HepG2 (cell line): ENCODE results near the gene WDR83. TPM values are rescaled to one million over a fixed set of nuclear protein-coding genes. Genes with fewer than 3 reads are reported as not detected.

Experiments
- AGO1 ChIP-seq: fragments of 200-400 bp; formaldehyde crosslinking; IDR thresholded peaks from 2 replicates; pipeline ENCODE4 v1.6.1; 2017; ENCODE audit warnings: mild to moderate bottlenecking, low read depth, low read length, moderate library complexity; ENCODE audit not compliant: poor library complexity, severe bottlenecking
- CENPBD1 ChIP-seq: sonication (generic); formaldehyde crosslinking; IDR thresholded peaks from 2 replicates; pipeline ENCODE4 v1.8.0; 2022; ENCODE audit warnings: missing genetic modification reagents, low read depth, mild to moderate bottlenecking, borderline replicate concordance
- HMG20A ChIP-seq: IDR thresholded peaks from 2 replicates; pipeline ENCODE4 v1.6.1; 2016; ENCODE audit warnings: borderline replicate concordance
- HNF1B ChIP-seq: sonication (generic); formaldehyde crosslinking; IDR thresholded peaks from 2 replicates; pipeline ENCODE4 v1.5.1; 2020; ENCODE audit warnings: mild to moderate bottlenecking, moderate library complexity, missing genetic modification reagents
- HNF4A ChIP-seq: sonication (generic); formaldehyde crosslinking; IDR thresholded peaks from 2 replicates; pipeline ENCODE4 v1.4.0; 2020; ENCODE audit warnings: missing genetic modification reagents
- HNRNPH1 ChIP-seq: fragments of 200-400 bp; formaldehyde crosslinking; optimal IDR thresholded peaks from 2 replicates; pipeline ENCODE3; 2017; ENCODE audit warnings: mild to moderate bottlenecking, low read depth, low read length
- NKX3-1 ChIP-seq: sonication (generic); formaldehyde crosslinking; IDR thresholded peaks from 2 replicates; pipeline ENCODE4 v1.5.0; 2020; ENCODE audit warnings: missing genetic modification reagents
- PAXIP1 ChIP-seq: sonication (generic); formaldehyde crosslinking; conservative IDR thresholded peaks from 2 replicates; pipeline ENCODE4 v1.4.0; 2020; ENCODE audit warnings: mild to moderate bottlenecking, missing genetic modification reagents, moderate library complexity
- RELA ChIP-seq: sonication (generic); formaldehyde crosslinking; IDR thresholded peaks from 2 replicates; pipeline ENCODE4 v1.4.0; 2020; ENCODE audit warnings: missing genetic modification reagents
- SKIL ChIP-seq: sonication (generic); formaldehyde crosslinking; IDR thresholded peaks from 2 replicates; pipeline ENCODE4 v1.8.0; 2022; ENCODE audit warnings: missing genetic modification reagents, mild to moderate bottlenecking, moderate library complexity, borderline replicate concordance
- ZHX1 ChIP-seq: sonication (generic); formaldehyde crosslinking; IDR thresholded peaks from 2 replicates; pipeline ENCODE4 v1.8.1; 2022; ENCODE audit warnings: low read depth, mild to moderate bottlenecking, missing genetic modification reagents
- ZNF207 ChIP-seq: fragments of 450-650 bp; IDR thresholded peaks from 2 replicates; pipeline ENCODE4 v1.6.1; 2016; ENCODE audit warnings: antibody characterized with exemption, borderline replicate concordance
- ZNF501 ChIP-seq: sonication (generic); formaldehyde crosslinking; IDR thresholded peaks from 2 replicates; pipeline ENCODE4 v1.5.1; 2020; ENCODE audit warnings: mild to moderate bottlenecking, moderate library complexity, missing genetic modification reagents
- ZNF510 ChIP-seq: sonication (generic); formaldehyde crosslinking; IDR thresholded peaks from 2 replicates; pipeline ENCODE4 v1.4.0; 2020; ENCODE audit warnings: low read depth, mild to moderate bottlenecking, missing genetic modification reagents
- ZNF768 ChIP-seq: sonication (generic); formaldehyde crosslinking; IDR thresholded peaks from 2 replicates; pipeline ENCODE4 v1.4.0; 2020; ENCODE audit warnings: missing genetic modification reagents
- ZSCAN25 ChIP-seq: sonication (generic); formaldehyde crosslinking; IDR thresholded peaks from 2 replicates; pipeline ENCODE4 v1.8.0; 2022; ENCODE audit warnings: mild to moderate bottlenecking, missing genetic modification reagents
- polyA plus RNA-seq, 8 experiments: library from polyadenylated mRNA; depleted of rRNA in 3 of 8; stranded (reverse) in 7 of 8; unstranded in 1 of 8; fragments of >200 nt; fragmentation: Illumina TruSeq in 4 of 8; extraction: Trizol in 4 of 8; gene quantifications; 2 replicates each; pipeline versions ENCODE4 v1.2.1 to v1.2.3, GENCODE V29; 2011 to 2016; ENCODE audit warnings: low read depth in 4 of 8, missing spikeins in 1 of 8, mixed read lengths in 1 of 8; ENCODE audit not compliant: insufficient read depth in 1 of 8
- total RNA-seq, 5 experiments: library from RNA; depleted of rRNA; stranded (reverse); fragments of >200 nt; fragmentation: Illumina TruSeq; extraction: Trizol; gene quantifications; 2 replicates each; pipeline ENCODE4 v1.2.3, GENCODE V29; 2016; ENCODE audit warnings: low read depth in 1 of 5

Gene WDR83
- total and polyA plus RNA-seq, 2 of the 13 experiments (the other 11 are each of a cell fraction or from before 2014, with no cell fraction given) = 4.5 to 10.7 TPM

- no peak; the same call in 1 of the 2 replicates for TF ChIP-seq PAXIP1 (CRISPR knock-in tag)
- TF ChIP-seq ZNF768 (CRISPR knock-in tag) = 0 out of 2 replicates have a peak, but pooled peaks have one; percentile 31
- TF ChIP-seq ZHX1 (CRISPR knock-in tag) = no peak
- TF ChIP-seq ZNF501 (CRISPR knock-in tag) = peak; percentile 77; the same call in 1 of the 2 replicates
- TF ChIP-seq AGO1 = peak; percentile 76
- no peak for TF ChIP-seq RELA (CRISPR knock-in tag)
- TF ChIP-seq ZSCAN25 (CRISPR knock-in tag) = peak; percentile 5; the same call in 1 of the 2 replicates
- TF ChIP-seq ZNF207 = no peak
- TF ChIP-seq HMG20A (CRISPR knock-in tag) = no peak
- TF ChIP-seq HNRNPH1 = no peak
- TF ChIP-seq HNF4A (CRISPR knock-in tag) = no peak
- TF ChIP-seq HNF1B (CRISPR knock-in tag) = peak; percentile 57; the same call in 1 of the 2 replicates
- TF ChIP-seq NKX3-1 (CRISPR knock-in tag) = 0 out of 2 replicates have a peak, but pooled peaks have one; percentile 31
- TF ChIP-seq SKIL = no peak
- no peak for TF ChIP-seq CENPBD1 (CRISPR knock-in tag)
- no peak for TF ChIP-seq ZNF510 (CRISPR knock-in tag)
Observed at GRCh38 chr19:12666265-12667048, at the start of gene WDR83, which contains the start of gene MAN2B1 (continued).
